GM19239 (cell line): Measurements from ENCODE around the gene RTP2.

Experiments
- DNase-seq: peaks from one replicate; pipeline ENCODE4 v3.0.0; 2011; ENCODE audit warnings: low spot score; ENCODE audit not compliant: insufficient read length
- FAIRE-seq: peaks from 2 replicates; lab custom pipeline; 2011; peaks lifted over from hg19 to GRCh38; lab: Jason Lieb, UNC

The RTP2 gene

GRCh38 chr3:187702507-187703033, at the start of gene RTP2:
Gene RTP2 (minus strand): TSS chr3:187702557. CDS start chr3:187702128, 429 bp downstream.
- FAIRE-seq (no peak), DNase-seq (no peak)

- no peak for DNase-seq
- FAIRE-seq, result no peak
Measured at GRCh38 chr3:187750513-187751123, 48.3 kb upstream of the RTP2 start.

GRCh38 chr3:187750006-187750512, 47.7 kb upstream of the RTP2 start:
- no peak for DNase-seq
- FAIRE-seq, result peak; percentile 35

- FAIRE-seq, result no peak
- no peak for DNase-seq
Measured at GRCh38 chr3:187748050-187748481, 45.7 kb upstream of the RTP2 start.

GRCh38 chr3:187747506-187747905, 45.1 kb upstream of the RTP2 start:
- no peak for FAIRE-seq
- no peak for DNase-seq

- no peak for DNase-seq
- no peak for FAIRE-seq
Measured at GRCh38 chr3:187746442-187747281, 44.3 kb upstream of the RTP2 start.

GRCh38 chr3:187746059-187746441, 43.7 kb upstream of the RTP2 start:
- DNase-seq (no peak), FAIRE-seq (no peak)

GRCh38 chr3:187745201-187746058, 43.1 kb upstream of the RTP2 start, which contains the start of gene BCL6:
Gene BCL6 (minus strand): TSS chr3:187745468. CDS start chr3:187733693, 11,775 bp downstream.
- no peak for FAIRE-seq

GRCh38 chr3:187744169-187745151, 42.1 kb upstream of the RTP2 start:
- FAIRE-seq (no peak), DNase-seq (no peak)

More at GRCh38 chr3:187745201-187746058, 43.1 kb upstream of the RTP2 start, which contains the start of gene BCL6:
- DNase-seq, result no peak

- FAIRE-seq (no peak), DNase-seq (no peak)
Measured at GRCh38 chr3:187743195-187744141, 41.1 kb upstream of the RTP2 start.

- FAIRE-seq, result no peak
- DNase-seq, result no peak
Measured at GRCh38 chr3:187742351-187743171, 40.2 kb upstream of the RTP2 start.

- FAIRE-seq (no peak), DNase-seq (no peak)
Measured at GRCh38 chr3:187741403-187742350, 39.3 kb upstream of the RTP2 start.

- DNase-seq (no peak), FAIRE-seq (no peak)
Measured at GRCh38 chr3:187740421-187741399, 38.4 kb upstream of the RTP2 start.

- DNase-seq (peak; percentile 40), FAIRE-seq (no peak)
Measured at GRCh38 chr3:187739561-187740332, 37.4 kb upstream of the RTP2 start.
